GM10266 (cell line): ENCODE results near the gene IL17C.
"Not testable (repeated sequence)": the region's sequence is repeated elsewhere in the genome, so short reads cannot be mapped to it uniquely, and the experiment has no call there.

Source experiments
- DNase-seq: peaks from one replicate; pipeline ENCODE4 v3.0.0; 2012; ENCODE audit errors: extremely low spot score
- CTCF ChIP-seq: IDR thresholded peaks from 2 replicates; pipeline ENCODE4 v1.5.1; 2012; ENCODE audit warnings: mild to moderate bottlenecking, low read depth; ENCODE audit not compliant: control insufficient read depth, insufficient read depth; ENCODE audit errors: missing control alignments

IL17C gene

GRCh38 chr16:88601313-88602036 is 36.9 kb upstream of the IL17C start:
- DNase-seq = no peak
- no peak for TF ChIP-seq CTCF

- no peak for DNase-seq
- no peak for TF ChIP-seq CTCF
Measured at GRCh38 chr16:88602091-88602490, 36.3 kb upstream of the IL17C start.

- TF ChIP-seq CTCF = no peak
Measured at GRCh38 chr16:88605186-88606147, 32.9 kb upstream of the IL17C start.

GRCh38 chr16:88606148-88606757 is 32.1 kb upstream of the IL17C start:
- TF ChIP-seq CTCF = no peak
- DNase-seq = no peak

More at GRCh38 chr16:88605186-88606147, 32.9 kb upstream of the IL17C start:
- no peak for DNase-seq

- DNase-seq = no peak
- TF ChIP-seq CTCF = no peak
Measured at GRCh38 chr16:88608076-88608475, 30.3 kb upstream of the IL17C start.

GRCh38 chr16:88609426-88609825 is 28.9 kb upstream of the IL17C start:
- not testable (repeated sequence) for DNase-seq

GRCh38 chr16:88610080-88610479 is 28.3 kb upstream of the IL17C start:
- DNase-seq = no peak
- no peak for TF ChIP-seq CTCF
